Measurements from ENCODE around the gene CYP2W1. TPM values are rescaled to one million over a fixed set of nuclear protein-coding genes. Genes with fewer than 3 reads are reported as not detected.
A peak's percentile ranks its signal among the peaks of the same experiment; 100 is the strongest.

The CYP2W1 gene
- total RNA-seq, 1 donor from 2014 or later, result not detected

GRCh38 chr7:1017586-1018333, 34.8 kb downstream of the CYP2W1 start:
- Histone ChIP-seq H3K4me3 (ENCODE audit: insufficient read depth, low read depth, low read length) (no peak overlapping the region), H3K27me3 (ENCODE audit: insufficient read depth, low read length) (no peaks in the 10 kb centered on the region), H3K4me2 (ENCODE audit: low read length) (no peak overlapping the region), H3K36me3 (ENCODE audit: insufficient read depth, low read length) (no peaks in the 10 kb centered on the region), H3K27ac (ENCODE audit: low read depth, low read length) (no peak overlapping the region), H3K79me2 (ENCODE audit: insufficient read depth, low read length) (peaks cover 48% of the 10 kb centered on the region), H4K20me1 (ENCODE audit: insufficient read depth, low read length) (peaks cover 70% of the 10 kb centered on the region), H3K4me1 (ENCODE audit: insufficient read depth, low read length) (no peaks in the 10 kb centered on the region), H3K9me3 (ENCODE audit: insufficient read depth, low read depth, low read length) (no peaks in the 10 kb centered on the region), H2AFZ (ENCODE audit: low read depth, low read length) (no peak overlapping the region), H3K9ac (ENCODE audit: low read length) (no peak overlapping the region)
- TF ChIP-seq CTCF (IDR thresholded peaks at IDR 0.05; ENCODE audit: insufficient read depth, low read depth, low read length), result no peak
- no peak for TF ChIP-seq EZH2 (IDR thresholded peaks at IDR 0.05; ENCODE audit: insufficient read depth, low read length)
- H3K36me3 Mint-ChIP-seq (ENCODE audit: low read depth, unreplicated experiment), result peaks cover 17% of the 10 kb centered on the region
- no peaks in the 10 kb centered on the region for H3K9me3 Mint-ChIP-seq (ENCODE audit: unreplicated experiment)
- H3K4me1 Mint-ChIP-seq (ENCODE audit: low read depth, unreplicated experiment), result peaks cover 8% of the 10 kb centered on the region
- H3K27me3 Mint-ChIP-seq (ENCODE audit: low read depth, unreplicated experiment), result no peaks in the 10 kb centered on the region
- no peak overlapping the region for H3K4me3 Mint-ChIP-seq (ENCODE audit: unreplicated experiment)
- DNase-seq (ENCODE audit: low read depth), result no peak
- no peak for FAIRE-seq
- H3K27ac Mint-ChIP-seq (ENCODE audit: unreplicated experiment), result peak overlapping the region; percentile 59

GRCh38 chr7:1018334-1018695, 35.3 kb downstream of the CYP2W1 start:
- no peak for TF ChIP-seq CTCF (IDR thresholded peaks at IDR 0.05; ENCODE audit: insufficient read depth, low read depth, low read length)
- Histone ChIP-seq H3K4me3 (ENCODE audit: insufficient read depth, low read depth, low read length) (no peak overlapping the region), H3K27ac (ENCODE audit: low read depth, low read length) (no peak overlapping the region), H3K27me3 (ENCODE audit: insufficient read depth, low read length) (no peaks in the 10 kb centered on the region), H3K4me1 (ENCODE audit: insufficient read depth, low read length) (no peaks in the 10 kb centered on the region), H4K20me1 (ENCODE audit: insufficient read depth, low read length) (peaks cover 70% of the 10 kb centered on the region), H3K36me3 (ENCODE audit: insufficient read depth, low read length) (no peaks in the 10 kb centered on the region), H2AFZ (ENCODE audit: low read depth, low read length) (no peak overlapping the region), H3K79me2 (ENCODE audit: insufficient read depth, low read length) (peaks cover 53% of the 10 kb centered on the region), H3K9ac (ENCODE audit: low read length) (no peak overlapping the region), H3K4me2 (ENCODE audit: low read length) (no peak overlapping the region), H3K9me3 (ENCODE audit: insufficient read depth, low read depth, low read length) (no peaks in the 10 kb centered on the region)
- H3K4me1 Mint-ChIP-seq (ENCODE audit: low read depth, unreplicated experiment), result peaks cover 8% of the 10 kb centered on the region
- H3K9me3 Mint-ChIP-seq (ENCODE audit: unreplicated experiment), result no peaks in the 10 kb centered on the region
- peaks cover 17% of the 10 kb centered on the region for H3K36me3 Mint-ChIP-seq (ENCODE audit: low read depth, unreplicated experiment)
- no peak for DNase-seq (ENCODE audit: low read depth)
- no peak overlapping the region for H3K4me3 Mint-ChIP-seq (ENCODE audit: unreplicated experiment)
- no peak for FAIRE-seq
- no peak overlapping the region for H3K27ac Mint-ChIP-seq (ENCODE audit: unreplicated experiment)
- no peaks in the 10 kb centered on the region for H3K27me3 Mint-ChIP-seq (ENCODE audit: low read depth, unreplicated experiment)

- H3K4me1 Mint-ChIP-seq (ENCODE audit: low read depth, unreplicated experiment), result no peaks in the 10 kb centered on the region
- DNase-seq (ENCODE audit: low read depth), result no peak
Measured at GRCh38 chr7:1019255-1019785, 36.3 kb downstream of the CYP2W1 start.

More at GRCh38 chr7:1019255-1019785, 36.3 kb downstream of the CYP2W1 start:
- no peaks in the 10 kb centered on the region for H3K27me3 ChIP-seq (ENCODE audit: insufficient read depth, low read length)
- peaks cover 17% of the 10 kb centered on the region for H3K36me3 Mint-ChIP-seq (ENCODE audit: low read depth, unreplicated experiment)
- peaks cover 71% of the 10 kb centered on the region for H4K20me1 ChIP-seq (ENCODE audit: insufficient read depth, low read length)
- no peak overlapping the region for H3K9ac ChIP-seq (ENCODE audit: low read length)
- H3K79me2 ChIP-seq (ENCODE audit: insufficient read depth, low read length), result peaks cover 58% of the 10 kb centered on the region
- H3K36me3 ChIP-seq (ENCODE audit: insufficient read depth, low read length), result no peaks in the 10 kb centered on the region
- H3K27ac Mint-ChIP-seq (ENCODE audit: unreplicated experiment), result no peak overlapping the region
- FAIRE-seq, result no peak
- no peak overlapping the region for H3K27ac ChIP-seq (ENCODE audit: low read depth, low read length)
- TF ChIP-seq CTCF (IDR thresholded peaks at IDR 0.05; ENCODE audit: insufficient read depth, low read depth, low read length), result no peak
- TF ChIP-seq EZH2 (IDR thresholded peaks at IDR 0.05; ENCODE audit: insufficient read depth, low read length), result no peak
- no peak overlapping the region for H2AFZ ChIP-seq (ENCODE audit: low read depth, low read length)
- H3K9me3 ChIP-seq (ENCODE audit: insufficient read depth, low read depth, low read length), result no peaks in the 10 kb centered on the region
- H3K4me3 ChIP-seq (ENCODE audit: insufficient read depth, low read depth, low read length), result no peak overlapping the region
- no peaks in the 10 kb centered on the region for H3K4me1 ChIP-seq (ENCODE audit: insufficient read depth, low read length)
- no peaks in the 10 kb centered on the region for H3K9me3 Mint-ChIP-seq (ENCODE audit: unreplicated experiment)
- no peaks in the 10 kb centered on the region for H3K27me3 Mint-ChIP-seq (ENCODE audit: low read depth, unreplicated experiment)
- H3K4me3 Mint-ChIP-seq (ENCODE audit: unreplicated experiment), result no peak overlapping the region
- no peak overlapping the region for H3K4me2 ChIP-seq (ENCODE audit: low read length)
